ENCODE results near the gene ANO10. TPM values are rescaled to one million over a fixed set of nuclear protein-coding genes. Genes with fewer than 3 reads are reported as not detected.

ANO10 gene
- total RNA-seq, 1 experiment from 2014 or later = 23.7 TPM

DNA sequence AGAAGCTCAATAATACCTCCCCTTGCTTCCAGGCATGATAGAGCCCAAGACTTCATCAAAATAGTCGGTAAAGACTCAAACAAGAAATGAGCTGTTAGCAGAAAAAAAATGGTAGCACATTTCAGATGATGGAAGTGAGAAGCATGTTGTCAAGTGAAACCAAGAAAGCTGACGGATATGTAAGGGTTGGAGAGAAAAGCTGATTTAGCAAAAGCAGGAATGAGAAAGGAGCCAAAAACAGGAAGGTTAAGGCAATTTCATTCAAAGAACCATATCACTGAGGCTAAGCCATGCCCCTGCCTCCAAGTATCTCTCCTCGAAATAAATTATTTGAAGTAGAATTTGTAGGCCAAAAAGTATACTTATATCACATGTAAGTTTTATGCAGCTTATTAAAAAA, 88.8 kb downstream of the ANO10 start:
- DNase-seq (no peak), ATAC-seq (no peak)
- Histone ChIP-seq H3K79me2 (ENCODE audit: low read length) (no peaks in the 10 kb centered on the region), H2AFZ (ENCODE audit: low read length) (no peak overlapping the region), H3K36me3 (ENCODE audit: low read depth, low read length) (0 out of 2 replicates have a peak, but pooled peaks cover 9% of the 10 kb centered on the region), H3K4me2 (ENCODE audit: low read length) (no peak overlapping the region), H4K20me1 (ENCODE audit: low read length) (no peaks in the 10 kb centered on the region), H3K9ac (ENCODE audit: low read length) (no peak overlapping the region), H3F3A (ENCODE audit: low read length, unreplicated experiment) (no peaks in the 10 kb centered on the region), H3K4me3 (ENCODE audit: low read length) (no peak overlapping the region), H3K9me2 (replicated peaks; ENCODE audit: low read length) (no peaks in the 10 kb centered on the region), H3K27ac (ENCODE audit: low read length) (no peak overlapping the region), H3K4me1 (ENCODE audit: insufficient read depth, low read length) (peaks cover 4% of the 10 kb centered on the region), H3K27me3 (ENCODE audit: low read length) (no peaks in the 10 kb centered on the region), H3K9me3 (ENCODE audit: low read length) (no peaks in the 10 kb centered on the region)
- BruUV-seq (replicated peaks) = no TSS peak
- CTCF ChIA-PET = interaction anchor here (0.7 kb wide), 1 partner anchor 29 kb away, joined by 3 read pairs; no protein-coding TSS in a partner anchor
- intact Hi-C loops (cut with micrococcal nuclease) = no loop called here
- POLR2A ChIA-PET (ENCODE audit: unreplicated experiment) = no interaction called here
- TF ChIP-seq, protein P1, sequence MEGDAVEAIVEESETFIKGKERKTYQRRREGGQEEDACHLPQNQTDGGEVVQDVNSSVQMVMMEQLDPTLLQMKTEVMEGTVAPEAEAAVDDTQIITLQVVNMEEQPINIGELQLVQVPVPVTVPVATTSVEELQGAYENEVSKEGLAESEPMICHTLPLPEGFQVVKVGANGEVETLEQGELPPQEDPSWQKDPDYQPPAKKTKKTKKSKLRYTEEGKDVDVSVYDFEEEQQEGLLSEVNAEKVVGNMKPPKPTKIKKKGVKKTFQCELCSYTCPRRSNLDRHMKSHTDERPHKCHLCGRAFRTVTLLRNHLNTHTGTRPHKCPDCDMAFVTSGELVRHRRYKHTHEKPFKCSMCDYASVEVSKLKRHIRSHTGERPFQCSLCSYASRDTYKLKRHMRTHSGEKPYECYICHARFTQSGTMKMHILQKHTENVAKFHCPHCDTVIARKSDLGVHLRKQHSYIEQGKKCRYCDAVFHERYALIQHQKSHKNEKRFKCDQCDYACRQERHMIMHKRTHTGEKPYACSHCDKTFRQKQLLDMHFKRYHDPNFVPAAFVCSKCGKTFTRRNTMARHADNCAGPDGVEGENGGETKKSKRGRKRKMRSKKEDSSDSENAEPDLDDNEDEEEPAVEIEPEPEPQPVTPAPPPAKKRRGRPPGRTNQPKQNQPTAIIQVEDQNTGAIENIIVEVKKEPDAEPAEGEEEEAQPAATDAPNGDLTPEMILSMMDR (conservative IDR thresholded peaks at IDR 0.05; ENCODE audit: low read depth, low read length) = no peak
- TF ChIP-seq EZH2phosphoT487 (IDR thresholded peaks at IDR 0.05; ENCODE audit: borderline replicate concordance, low read length) = no peak
- no peak for TF ChIP-seq EZH2 (IDR thresholded peaks at IDR 0.05; ENCODE audit: low read length, unreplicated experiment)

- Histone ChIP-seq H3K27ac (ENCODE audit: low read length) (peak overlapping the region; percentile 19), H2AFZ (ENCODE audit: low read length) (no peak overlapping the region), H3K27me3 (ENCODE audit: low read length) (no peaks in the 10 kb centered on the region), H3F3A (ENCODE audit: low read length, unreplicated experiment) (no peaks in the 10 kb centered on the region), H3K4me3 (ENCODE audit: low read length) (no peak overlapping the region), H3K4me1 (ENCODE audit: insufficient read depth, low read length) (peaks cover 4% of the 10 kb centered on the region), H3K79me2 (ENCODE audit: low read length) (no peaks in the 10 kb centered on the region), H3K9me3 (ENCODE audit: low read length) (no peaks in the 10 kb centered on the region), H3K36me3 (ENCODE audit: low read depth, low read length) (0 out of 2 replicates have a peak, but pooled peaks cover 9% of the 10 kb centered on the region), H3K9me2 (replicated peaks; ENCODE audit: low read length) (no peaks in the 10 kb centered on the region), H3K9ac (ENCODE audit: low read length) (no peak overlapping the region), H4K20me1 (ENCODE audit: low read length) (no peaks in the 10 kb centered on the region), H3K4me2 (ENCODE audit: low read length) (no peak overlapping the region)
- ChIA-PET CTCF (interaction anchor here (1.0 kb wide), 1 partner anchor 570 kb away, joined by 5 read pairs; no protein-coding TSS in a partner anchor), POLR2A (ENCODE audit: unreplicated experiment) (interaction anchor here (0.6 to 0.7 kb wide), 3 partner anchors 344 to 873 kb away, joined by 3 to 12 read pairs (median 3); no protein-coding TSS in a partner anchor)
- BruUV-seq (replicated peaks) = no TSS peak
- peak; percentile 83 for DNase-seq
- ATAC-seq = peak; percentile 98
- intact Hi-C loops (cut with micrococcal nuclease) = no loop called here
- no peak for TF ChIP-seq EZH2 (IDR thresholded peaks at IDR 0.05; ENCODE audit: low read length, unreplicated experiment)
- TF ChIP-seq, protein P1 (conservative IDR thresholded peaks at IDR 0.05; ENCODE audit: low read depth, low read length) = no peak
- TF ChIP-seq EZH2phosphoT487 (IDR thresholded peaks at IDR 0.05; ENCODE audit: borderline replicate concordance, low read length) = no peak
These were observed 90.0 kb downstream of the ANO10 start for GRCh38 chr3:43531835-43532234.

- Histone ChIP-seq H3K27me3 (ENCODE audit: low read length) (no peaks in the 10 kb centered on the region), H3K4me1 (ENCODE audit: insufficient read depth, low read length) (peaks cover 6% of the 10 kb centered on the region), H3K9me3 (ENCODE audit: low read length) (no peaks in the 10 kb centered on the region), H3K9me2 (replicated peaks; ENCODE audit: low read length) (no peaks in the 10 kb centered on the region), H3K79me2 (ENCODE audit: low read length) (no peaks in the 10 kb centered on the region), H3K27ac (ENCODE audit: low read length) (no peak overlapping the region), H4K20me1 (ENCODE audit: low read length) (no peaks in the 10 kb centered on the region), H3K9ac (ENCODE audit: low read length) (no peak overlapping the region), H2AFZ (ENCODE audit: low read length) (no peak overlapping the region), H3K4me2 (ENCODE audit: low read length) (no peak overlapping the region), H3K4me3 (ENCODE audit: low read length) (no peak overlapping the region), H3F3A (ENCODE audit: low read length, unreplicated experiment) (no peaks in the 10 kb centered on the region), H3K36me3 (ENCODE audit: low read depth, low read length) (0 out of 2 replicates have a peak, but pooled peaks cover 9% of the 10 kb centered on the region)
- BruUV-seq (replicated peaks) = no TSS peak
- DNase-seq = no peak
- TF ChIP-seq EZH2 (IDR thresholded peaks at IDR 0.05; ENCODE audit: low read length, unreplicated experiment) = no peak
- TF ChIP-seq EZH2phosphoT487 (IDR thresholded peaks at IDR 0.05; ENCODE audit: borderline replicate concordance, low read length) = no peak
- TF ChIP-seq, protein P1 (conservative IDR thresholded peaks at IDR 0.05; ENCODE audit: low read depth, low read length) = no peak
- ChIA-PET CTCF (no interaction called here), POLR2A (ENCODE audit: unreplicated experiment) (no interaction called here)
- ATAC-seq = no peak
- intact Hi-C loops (cut with micrococcal nuclease) = no loop called here
These were observed 93.2 kb downstream of the ANO10 start for GRCh38 chr3:43528498-43529099.
